RWPE1 (cell line): Measurements from ENCODE around the gene PLA2G4E.

Experiments used
- CTCF ChIA-PET: fragments of 350-600 bp; sonication (Branson Sonifier 250); formaldehyde crosslinking; extraction: SDS; loops from one replicate; lab custom pipeline; 2021; lab: Yijun Ruan, JAX
- POLR2A ChIA-PET: fragments of 400-600 bp; formaldehyde crosslinking; extraction: SDS; loops from one replicate; lab custom pipeline; 2020; ENCODE audit warnings: antibody characterized with exemption; ENCODE audit not compliant: low non-redundant PET; lab: Yijun Ruan, JAX
- DNase-seq: peaks from one replicate; pipeline ENCODE4 v3.0.0; 2012; ENCODE audit warnings: low spot score
- H3K27ac ChIP-seq: fragments of 450-650 bp; 2 replicates; pipeline ENCODE4 v1.5.1; 2017
- CTCF ChIP-seq: fragments of 450-650 bp; conservative IDR thresholded peaks from 2 replicates; pipeline ENCODE4 v1.5.1; 2017; ENCODE audit warnings: low read depth, mild to moderate bottlenecking

PLA2G4E gene

GRCh38 chr15:41968701-41969100, 52.1 kb downstream of the PLA2G4E start:
- no peak for TF ChIP-seq CTCF
- ChIA-PET POLR2A (no interaction called here), CTCF (no interaction called here)
- H3K27ac ChIP-seq = no peak overlapping the region
- no peak for DNase-seq

DNA sequence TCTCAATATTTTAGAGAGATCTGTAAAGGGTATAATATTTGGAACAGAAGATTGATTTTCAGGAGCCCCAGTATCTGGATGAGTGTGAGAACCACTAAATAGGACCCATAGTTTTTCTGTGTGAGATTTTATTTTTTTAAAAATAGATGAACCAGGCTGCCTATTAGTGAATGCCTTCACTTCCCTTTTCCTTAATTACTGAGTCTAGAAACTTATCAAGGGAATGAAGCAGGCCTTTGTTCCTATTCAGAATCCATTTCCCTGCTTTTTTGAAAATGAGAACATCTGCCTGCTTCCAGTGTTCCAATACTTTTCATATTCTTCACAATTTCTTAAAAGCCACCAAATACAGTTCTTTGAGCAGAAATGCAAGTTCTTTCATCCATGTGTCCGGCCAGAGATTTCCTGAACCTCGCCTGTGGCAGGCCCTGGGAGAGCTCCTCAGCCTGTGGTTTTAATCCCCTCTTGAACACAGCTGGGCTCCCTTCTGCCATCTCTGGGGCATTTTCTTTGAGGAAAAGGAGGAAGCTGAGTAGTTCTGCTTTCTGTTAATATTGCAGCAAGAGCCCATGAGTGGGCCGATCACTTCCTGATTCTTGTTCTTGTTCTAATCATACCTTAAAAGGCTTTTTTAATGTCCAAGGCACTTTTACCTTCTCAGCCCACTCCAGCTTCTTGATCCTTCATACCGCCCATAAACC, 53.2 kb downstream of the PLA2G4E start:
- POLR2A ChIA-PET = no interaction called here
- DNase-seq = no peak
- no peak for TF ChIP-seq CTCF
- H3K27ac ChIP-seq = no peak overlapping the region
- CTCF ChIA-PET = interaction anchor here (0.7 to 1.2 kb wide), 2 partner anchors 12 to 58 kb away, joined by 3 to 4 read pairs; no protein-coding TSS in a partner anchor

- no peak for DNase-seq
- POLR2A ChIA-PET = no interaction called here
- H3K27ac ChIP-seq = 0 out of 2 replicates have a peak overlapping the region, but pooled peaks have one; percentile 23
- CTCF ChIA-PET = interaction anchor here (0.7 to 1.2 kb wide), 2 partner anchors 11 to 58 kb away, joined by 3 to 4 read pairs; no protein-coding TSS in a partner anchor
- TF ChIP-seq CTCF = no peak
Observed at GRCh38 chr15:41966920-41967465, 53.8 kb downstream of the PLA2G4E start.

- peak overlapping the region; percentile 23 for H3K27ac ChIP-seq
- TF ChIP-seq CTCF = no peak
- DNase-seq = no peak
- ChIA-PET CTCF (interaction anchor here (1.2 kb wide), 1 partner anchor 10 kb away, joined by 4 read pairs; no protein-coding TSS in a partner anchor), POLR2A (no interaction called here)
Observed at GRCh38 chr15:41966414-41966812, 54.4 kb downstream of the PLA2G4E start.

DNA sequence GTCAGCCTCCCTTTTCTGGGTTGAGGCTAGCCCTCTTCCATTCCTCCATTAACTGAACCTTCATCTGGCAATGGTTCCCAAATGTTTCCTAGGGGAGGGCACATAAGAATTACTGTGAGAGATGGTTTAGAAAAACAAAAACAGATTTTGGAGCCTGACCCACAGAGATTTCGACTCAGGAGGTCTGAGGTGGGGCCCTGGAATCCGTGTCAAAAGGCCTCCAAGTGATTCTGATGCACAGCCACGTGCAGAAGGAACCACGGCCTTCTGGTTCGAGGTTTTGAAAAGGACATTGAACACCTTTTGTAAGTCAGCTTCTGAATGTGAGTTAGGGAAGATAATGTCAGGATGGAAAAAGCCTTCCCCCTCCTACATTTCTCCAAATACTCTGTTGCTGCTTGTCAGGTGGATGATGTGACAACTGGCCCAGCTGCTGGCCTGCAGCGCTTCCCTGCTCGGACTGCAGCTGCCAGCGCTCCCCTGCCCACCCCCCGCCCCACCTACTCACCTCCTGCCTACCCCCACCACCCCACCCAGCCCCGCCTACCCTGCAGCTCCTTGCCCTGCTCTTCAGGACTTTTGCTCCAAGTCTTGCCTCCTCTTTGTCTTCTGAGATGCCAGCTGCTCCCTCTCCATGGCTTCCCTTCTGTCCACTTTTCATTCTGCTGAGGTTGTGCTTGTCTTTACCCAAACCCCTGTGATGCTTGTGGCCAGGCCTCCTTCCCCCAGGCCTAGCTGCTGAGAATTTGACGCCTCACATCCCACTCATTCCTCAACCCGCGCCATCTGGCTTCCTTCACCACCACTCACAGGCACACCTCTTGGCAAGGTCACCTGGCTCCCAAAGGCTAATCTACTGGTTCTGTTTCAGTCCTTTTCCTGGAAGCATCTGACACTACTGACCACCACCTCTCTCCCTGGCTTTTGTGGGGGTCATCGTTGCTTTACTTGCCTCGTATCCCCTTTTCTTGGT, 55.1 kb downstream of the PLA2G4E start:
- CTCF ChIA-PET = no interaction called here
- no peak for DNase-seq
- no peak for TF ChIP-seq CTCF
- POLR2A ChIA-PET = no interaction called here
- H3K27ac ChIP-seq = peak overlapping the region; percentile 23
